AG09309 (cell line): ENCODE data around the gene RRP36.
"Not testable (repeated sequence)": the region's sequence is repeated elsewhere in the genome, so short reads cannot be mapped to it uniquely, and the experiment has no call there.

Experiments
- DNase-seq: peaks from one replicate; pipeline ENCODE4 v3.0.0-alpha.2; 2010; ENCODE audit warnings: low read depth
- H3K4me3 ChIP-seq: 2 replicates; pipeline ENCODE4 v1.5.1; 2011; ENCODE audit warnings: mild to moderate bottlenecking, low read depth, low read length, moderate library complexity; ENCODE audit not compliant: control insufficient read depth
- CTCF ChIP-seq: IDR thresholded peaks from 2 replicates; pipeline ENCODE4 v1.5.1; 2011; ENCODE audit warnings: mild to moderate bottlenecking, low read depth, low read length, inconsistent platforms; ENCODE audit not compliant: insufficient read depth, control insufficient read depth; ENCODE audit errors: missing control alignments

Gene RRP36

GRCh38 chr6:43035495-43036194, 14.2 kb downstream of the RRP36 start:
- TF ChIP-seq CTCF, result no peak
- H3K4me3 ChIP-seq, result no peak overlapping the region
- DNase-seq, result no peak

GRCh38 chr6:43036712-43037111, 15.3 kb downstream of the RRP36 start:
- no peak for DNase-seq
- H3K4me3 ChIP-seq, result no peak overlapping the region
- TF ChIP-seq CTCF, result no peak

DNA sequence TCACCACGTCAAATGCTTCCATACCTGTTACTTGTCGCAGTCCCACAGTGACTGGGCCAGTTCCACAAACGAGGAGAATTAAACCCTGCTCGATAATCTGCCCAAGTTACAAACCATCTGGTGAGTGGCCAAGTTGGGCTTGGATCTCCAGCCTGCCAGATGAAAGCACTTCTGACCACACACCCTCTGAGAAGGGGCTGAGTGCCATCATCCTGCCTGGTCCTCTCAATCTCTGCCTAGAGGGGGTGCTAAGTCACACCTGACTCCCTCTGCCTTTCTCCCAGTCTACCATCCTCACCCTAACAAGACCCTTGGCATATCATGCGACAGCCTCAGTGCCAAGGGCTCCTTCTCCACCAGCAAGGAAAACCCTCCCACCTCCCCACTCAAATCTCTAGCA, 15.8 kb downstream of the RRP36 start:
- no peak for TF ChIP-seq CTCF
- no peak for DNase-seq
- H3K4me3 ChIP-seq, result no peak overlapping the region

GRCh38 chr6:43037706-43038105, 16.3 kb downstream of the RRP36 start:
- TF ChIP-seq CTCF, result no peak
- DNase-seq, result no peak
- H3K4me3 ChIP-seq, result no peak overlapping the region

- no peak for DNase-seq
- no peak for TF ChIP-seq CTCF
- H3K4me3 ChIP-seq, result no peak overlapping the region
Measured at GRCh38 chr6:43038727-43039126, 17.3 kb downstream of the RRP36 start.

- no peak overlapping the region for H3K4me3 ChIP-seq
- DNase-seq, result no peak
- no peak for TF ChIP-seq CTCF
Measured at GRCh38 chr6:43040542-43041257, 19.3 kb downstream of the RRP36 start.

GRCh38 chr6:43041475-43041874, 20.1 kb downstream of the RRP36 start:
- DNase-seq, H3K4me3 ChIP-seq: not testable (repeated sequence)
